IMR-90 (cell line): ENCODE data around the gene KLF1. TPM values are rescaled to one million over a fixed set of nuclear protein-coding genes. Genes with fewer than 3 reads are reported as not detected.

Experiments
- ATAC-seq: fragments of 200-7000 bp; cut with Tn5 transposase; 2 replicates; pipeline ENCODE4 v1.9.1; 2020; ENCODE audit warnings: low read depth, mild to moderate bottlenecking, moderate library complexity
- BruUV-seq: library from RNA; stranded (reverse); fragments of 400-500 nt; replicated peaks from 2 replicates; lab custom pipeline; 2021; lab: Mats Ljungman, UMichigan
- CTCF ChIA-PET: fragments of 300-600 bp; formaldehyde crosslinking; extraction: SDS; loops from one replicate; lab custom pipeline; 2021; ENCODE audit warnings: antibody characterized with exemption; lab: Yijun Ruan, JAX
- POLR2A ChIA-PET: fragments of 300-600 bp; sonication (Branson Sonifier 250); formaldehyde crosslinking; loops from one replicate; lab custom pipeline; 2022; ENCODE audit warnings: antibody characterized with exemption; ENCODE audit not compliant: unreplicated experiment; lab: Charles Lee
- DNase-seq: peaks from one replicate; pipeline ENCODE4 v3.0.0; 2013
- H2AFZ ChIP-seq: replicated peaks from 2 replicates; pipeline ENCODE3; 2013; ENCODE audit warnings: low read length, mild to moderate bottlenecking; ENCODE audit not compliant: poor library complexity
- H2AK5ac ChIP-seq: 2 replicates; pipeline ENCODE4 v1.6.1; 2013; ENCODE audit warnings: low read depth, low read length, inconsistent platforms
- H2AK9ac ChIP-seq: replicated peaks from 2 replicates; pipeline ENCODE3; 2013; ENCODE audit warnings: mild to moderate bottlenecking, low read depth, low read length, moderate library complexity; ENCODE audit not compliant: poor library complexity
- H2BK120ac ChIP-seq: 2 replicates; pipeline ENCODE4 v1.6.1; 2013; ENCODE audit warnings: low read depth, low read length, inconsistent platforms
- H2BK15ac ChIP-seq: 3 replicates; pipeline ENCODE4 v1.6.1; 2013; ENCODE audit warnings: low read depth, low read length, inconsistent platforms
- H2BK20ac ChIP-seq: 2 replicates; pipeline ENCODE4 v1.6.1; 2013; ENCODE audit warnings: low read depth, mild to moderate bottlenecking, inconsistent platforms, low read length, moderate library complexity
- H2BK5ac ChIP-seq: 2 replicates; pipeline ENCODE4 v1.6.1; 2013; ENCODE audit warnings: mild to moderate bottlenecking, low read depth, low read length, inconsistent platforms; ENCODE audit not compliant: poor library complexity, severe bottlenecking
- H3K14ac ChIP-seq: replicated peaks from 2 replicates; pipeline ENCODE4 v1.6.1; 2013; ENCODE audit warnings: low read depth, low read length, inconsistent platforms
- H3K18ac ChIP-seq: 2 replicates; pipeline ENCODE4 v1.6.1; 2013; ENCODE audit warnings: low read depth, low read length, control low read depth
- H3K23ac ChIP-seq: 2 replicates; pipeline ENCODE4 v1.6.1; 2013; ENCODE audit warnings: low read depth, low read length, inconsistent platforms
- H3K27ac ChIP-seq: 2 replicates; pipeline ENCODE4 v1.5.1; 2013; ENCODE audit warnings: mild to moderate bottlenecking, control low read depth, low read length; ENCODE audit not compliant: insufficient read depth
- H3K27me3 ChIP-seq: 2 replicates; pipeline ENCODE4 v1.6.1; 2013; ENCODE audit warnings: low read length; ENCODE audit not compliant: control insufficient read depth, insufficient read depth
- H3K36me3 ChIP-seq: 2 replicates; pipeline ENCODE4 v1.6.1; 2013; ENCODE audit warnings: low read length, mixed read lengths; ENCODE audit not compliant: control insufficient read depth, insufficient read depth
- H3K4ac ChIP-seq: 2 replicates; pipeline ENCODE4 v1.6.1; 2013; ENCODE audit warnings: low read depth, low read length, inconsistent platforms
- H3K4me1 ChIP-seq: 2 replicates; pipeline ENCODE4 v1.6.1; 2013; ENCODE audit warnings: low read length, mixed read lengths; ENCODE audit not compliant: control insufficient read depth, insufficient read depth
- H3K4me2 ChIP-seq: 2 replicates; pipeline ENCODE4 v1.6.1; 2013; ENCODE audit warnings: low read depth, mild to moderate bottlenecking, control low read depth, low read length, moderate library complexity
- H3K4me3 ChIP-seq: 2 replicates; pipeline ENCODE4 v1.5.1; 2013; ENCODE audit warnings: low read depth, mild to moderate bottlenecking, control low read depth, low read length, moderate library complexity; ENCODE audit not compliant: insufficient read depth
- H3K56ac ChIP-seq: 2 replicates; pipeline ENCODE4 v1.6.1; 2013; ENCODE audit warnings: low read length, inconsistent platforms; ENCODE audit not compliant: insufficient read depth; ENCODE audit errors: extremely low read depth
- H3K79me1 ChIP-seq, 2 experiments: 2 replicates each; pipeline ENCODE4 v1.6.1; 2013; ENCODE audit warnings: low read length in 2 of 2, inconsistent platforms in 1 of 2, low read depth in 1 of 2
- H3K9ac ChIP-seq: 2 replicates; pipeline ENCODE4 v1.6.1; 2013; ENCODE audit warnings: low read depth, low read length, control low read depth
- H3K9me1 ChIP-seq: 2 replicates; pipeline ENCODE4 v1.6.1; 2013; ENCODE audit warnings: low read length, inconsistent platforms; ENCODE audit not compliant: insufficient read depth
- H3K9me3 ChIP-seq: 2 replicates; pipeline ENCODE4 v1.6.1; 2013; ENCODE audit warnings: low read length; ENCODE audit not compliant: control insufficient read depth, insufficient read depth
- H4K20me1 ChIP-seq: 2 replicates; pipeline ENCODE4 v1.6.1; 2013; ENCODE audit warnings: low read length, inconsistent platforms; ENCODE audit not compliant: insufficient read depth
- H4K5ac ChIP-seq: 2 replicates; pipeline ENCODE4 v1.6.1; 2013; ENCODE audit warnings: mild to moderate bottlenecking, low read depth, low read length, control low read depth
- H4K8ac ChIP-seq, 2 experiments: 2 replicates each; pipeline ENCODE4 v1.6.1; 2013; ENCODE audit warnings: low read depth in 2 of 2, low read length in 2 of 2, control low read depth in 1 of 2, inconsistent platforms in 1 of 2
- H4K91ac ChIP-seq: 2 replicates; pipeline ENCODE4 v1.6.1; 2013; ENCODE audit warnings: low read depth, low read length, inconsistent platforms; ENCODE audit not compliant: insufficient read depth
- BHLHE40 ChIP-seq: fragments of 150-350 bp; IDR thresholded peaks from 2 replicates; pipeline ENCODE4 v1.6.1; 2016; ENCODE audit warnings: mild to moderate bottlenecking, low read depth, low read length
- CTCF ChIP-seq: conservative IDR thresholded peaks from 2 replicates; pipeline ENCODE4 v1.5.1; 2012; ENCODE audit warnings: mild to moderate bottlenecking, low read depth, low read length, improper control_type of control experiment
- ELK1 ChIP-seq: fragments of 150-350 bp; IDR thresholded peaks from 2 replicates; pipeline ENCODE4 v1.6.1; 2016; ENCODE audit warnings: low read depth, mild to moderate bottlenecking, low read length, moderate library complexity, borderline replicate concordance
- MAFK ChIP-seq: IDR thresholded peaks from 2 replicates; pipeline ENCODE4 v1.6.1; 2012; ENCODE audit warnings: low read depth, low read length, improper control_type of control experiment
- MXI1 ChIP-seq: IDR thresholded peaks from 2 replicates; pipeline ENCODE4 v1.6.1; 2012; ENCODE audit warnings: low read depth, mild to moderate bottlenecking, low read length, moderate library complexity, borderline replicate concordance
- NFE2L2 ChIP-seq: fragments of 150-350 bp; IDR thresholded peaks from 2 replicates; pipeline ENCODE4 v1.6.1; 2016; ENCODE audit warnings: low read depth, mild to moderate bottlenecking, low read length
- POLR2A ChIP-seq: IDR thresholded peaks from 2 replicates; pipeline ENCODE4 v1.6.1; 2012; ENCODE audit warnings: mild to moderate bottlenecking, low read depth, low read length
- RCOR1 ChIP-seq: IDR thresholded peaks from 2 replicates; pipeline ENCODE4 v1.6.1; 2012; ENCODE audit warnings: mild to moderate bottlenecking, low read length, improper control_type of control experiment; ENCODE audit not compliant: insufficient replicate concordance
- SMC3 ChIP-seq: fragments of 150-350 bp; IDR thresholded peaks from 2 replicates; pipeline ENCODE4 v1.6.1; 2016; ENCODE audit warnings: low read depth, mild to moderate bottlenecking, antibody characterized with exemption, low read length, moderate library complexity
- WGBS, 2 experiments: methylation state at CpG; one replicate each; pipeline versions ENCODE4 v1.1.5 to v1.1.7; 2013; ENCODE audit warnings: missing lambda C conversion rate in 2 of 2; ENCODE audit not compliant: insufficient read length in 1 of 2; ENCODE audit errors: extremely low coverage in 2 of 2; 5-methylcytosine and 5-hydroxymethylcytosine counted together
- dilution Hi-C: fragments of 300-500 bp; cut with HindIII; formaldehyde crosslinking; loops from one replicate; pipeline ENCODE4 v1.14.3; 2018; ENCODE audit warnings: low sequenced_read_pairs; ENCODE audit not compliant: unreplicated experiment
- in situ Hi-C: fragments of 300-500 bp; cut with MboI; formaldehyde crosslinking; loops from 3 replicates; pipeline ENCODE4 v1.14.3; 2019; ENCODE audit warnings: low sequenced_read_pairs, inconsistent platforms, mixed read lengths
- intact Hi-C: fragments of 100-400 bp; cut with micrococcal nuclease; formaldehyde crosslinking; loops from 2 replicates; pipeline ENCODE4 v1.10.0; 2022
- polyA plus RNA-seq, 3 experiments: library from polyadenylated mRNA; depleted of rRNA; stranded (reverse); fragments of >200 nt; gene quantifications; 2 replicates each; pipeline ENCODE4 v1.2.3, GENCODE V29; 2012; ENCODE audit warnings: low replicate concordance in 1 of 3
- total RNA-seq: library from RNA; depleted of rRNA; stranded (reverse); fragments of >200 nt; gene quantifications from 2 replicates; pipeline ENCODE4 v1.2.3, GENCODE V29; 2012
- TF ChIP-seq, protein P1 (sequence below): fragments of 150-350 bp; IDR thresholded peaks from 2 replicates; pipeline ENCODE4 v1.6.1; 2017; ENCODE audit warnings: mild to moderate bottlenecking, antibody characterized with exemption, low read length, low read depth

Gene KLF1
- total and polyA plus RNA-seq, 2 of the 4 experiments (the other 2 are of a cell fraction), result not detected

DNA sequence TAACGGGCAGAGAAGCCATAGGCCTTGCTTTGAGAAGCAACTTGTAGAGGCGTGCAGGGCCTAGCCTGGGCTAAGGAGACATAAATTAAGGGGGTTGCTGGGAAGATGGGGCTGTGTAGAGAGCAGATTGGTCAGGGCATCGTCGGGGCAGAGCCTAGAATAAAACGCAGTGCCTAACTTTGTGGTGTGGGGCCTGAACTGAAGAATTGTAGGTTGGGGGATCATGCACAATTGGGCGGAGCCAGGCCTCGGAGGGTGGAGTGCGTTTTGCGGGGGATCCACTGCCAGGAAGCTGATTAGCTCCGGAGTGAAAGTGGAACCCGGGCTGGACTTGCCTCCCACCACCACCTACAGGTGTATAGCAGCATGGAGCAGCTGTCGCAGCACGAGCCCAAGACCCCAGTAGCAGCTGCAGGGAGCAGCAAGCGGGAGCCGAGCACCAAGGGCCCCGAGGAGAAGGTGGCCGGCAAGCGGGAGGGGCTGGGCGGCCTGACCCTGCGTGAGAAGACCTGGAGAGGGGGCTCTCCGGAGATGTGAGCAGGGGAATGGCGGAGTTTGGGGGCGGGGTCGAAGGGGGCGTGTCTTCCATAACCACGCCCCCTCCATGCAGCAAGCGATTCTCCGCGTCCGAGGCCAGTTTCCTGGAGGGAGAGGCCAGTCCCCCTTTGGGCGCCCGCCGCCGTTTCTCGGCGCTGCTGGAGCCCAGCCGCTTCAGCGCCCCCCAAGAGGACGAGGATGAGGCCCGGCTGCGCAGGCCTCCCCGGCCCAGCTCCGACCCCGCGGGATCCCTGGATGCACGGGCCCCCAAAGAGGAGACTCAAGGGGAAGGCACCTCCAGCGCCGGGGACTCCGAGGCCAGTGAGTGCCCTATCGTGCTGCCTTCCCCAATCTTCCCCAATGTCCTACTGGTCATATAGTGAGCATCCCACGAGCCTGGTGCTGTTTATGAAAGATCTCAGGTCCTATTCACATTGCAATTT lies 19.6 kb downstream of the KLF1 start (continued):
- TF ChIP-seq RCOR1 (no peak), MAFK (no peak)

GRCh38 chr19:12866416-12867119 lies 20.4 kb downstream of the KLF1 start:
- H4K8ac ChIP-seq, result no peak overlapping the region
- 0 out of 2 replicates have a peak, but pooled peaks cover 4% of the 10 kb centered on the region for H3K9me1 ChIP-seq
- in situ Hi-C loops, result no loop called here
- H3K9ac ChIP-seq, result no peak overlapping the region
- no peak overlapping the region for H2AK5ac ChIP-seq
- H3K36me3 ChIP-seq, result no peaks in the 10 kb centered on the region
- no peak overlapping the region for H2BK20ac ChIP-seq
- H4K5ac ChIP-seq, result no peak overlapping the region
- no peak for DNase-seq
- H3K4me3 ChIP-seq, result no peak overlapping the region
- ChIA-PET CTCF (no interaction called here), POLR2A (no interaction called here)
- intact Hi-C loops, result no loop called here
- H3K27me3 ChIP-seq, result peaks cover 7% of the 10 kb centered on the region
- H2AFZ ChIP-seq, result no peak overlapping the region
- H3K27ac ChIP-seq, result no peak overlapping the region
- no peak overlapping the region for H2BK120ac ChIP-seq
- no peak overlapping the region for H3K4ac ChIP-seq
- H3K4me2 ChIP-seq, result no peak overlapping the region
- dilution Hi-C loops, result no loop called here
- ATAC-seq, result no peak
- H3K18ac ChIP-seq, result no peak overlapping the region
- no peak overlapping the region for H3K56ac ChIP-seq
- H3K9me3 ChIP-seq, result no peaks in the 10 kb centered on the region
- no peak overlapping the region for H3K14ac ChIP-seq
- 96% methylated on average over 4 of the region's 29 CpGs; no CpG with 5 or more reads in 1 of the 2 experiments for WGBS, 2 experiments
- H3K79me1 ChIP-seq, result no peaks in the 10 kb centered on the region
- no peak overlapping the region for H2BK15ac ChIP-seq
- no peak overlapping the region for H4K91ac ChIP-seq
- H4K20me1 ChIP-seq, result no peaks in the 10 kb centered on the region
- no peaks in the 10 kb centered on the region for H3K4me1 ChIP-seq
- H2AK9ac ChIP-seq, result no peak overlapping the region
- H3K23ac ChIP-seq, result no peak overlapping the region
- no peak overlapping the region for H2BK5ac ChIP-seq
- BruUV-seq, result no TSS peak
- no peak for TF ChIP-seq CTCF
- no peak for TF ChIP-seq RCOR1
- no peak for TF ChIP-seq SMC3
- TF ChIP-seq POLR2A, result no peak
- TF ChIP-seq, protein P1, sequence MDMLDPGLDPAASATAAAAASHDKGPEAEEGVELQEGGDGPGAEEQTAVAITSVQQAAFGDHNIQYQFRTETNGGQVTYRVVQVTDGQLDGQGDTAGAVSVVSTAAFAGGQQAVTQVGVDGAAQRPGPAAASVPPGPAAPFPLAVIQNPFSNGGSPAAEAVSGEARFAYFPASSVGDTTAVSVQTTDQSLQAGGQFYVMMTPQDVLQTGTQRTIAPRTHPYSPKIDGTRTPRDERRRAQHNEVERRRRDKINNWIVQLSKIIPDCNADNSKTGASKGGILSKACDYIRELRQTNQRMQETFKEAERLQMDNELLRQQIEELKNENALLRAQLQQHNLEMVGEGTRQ, result no peak
- no peak for TF ChIP-seq BHLHE40
- no peak for TF ChIP-seq ELK1
- no peak for TF ChIP-seq MXI1
- no peak for TF ChIP-seq NFE2L2
- no peak for TF ChIP-seq MAFK
